Stimulated activated CD8-positive, alpha-beta memory T cell treated with anti-CD3 and anti-CD28 coated beads, Interleukin-2, amount 100 ng/mL, for 48 hours (primary cell): Measurements from ENCODE around the gene NIFK.
A peak's percentile ranks its signal among the peaks of the same experiment; 100 is the strongest.
"Not testable (repeated sequence)": the region's sequence is repeated elsewhere in the genome, so short reads cannot be mapped to it uniquely, and the experiment has no call there.

ENCODE experiments used
- DNase-seq, 2 donors: peaks; one replicate each; pipeline ENCODE4 v3.0.0-alpha.2; 2020; ENCODE audit warnings: low read depth in 2 of 2

NIFK gene

DNA sequence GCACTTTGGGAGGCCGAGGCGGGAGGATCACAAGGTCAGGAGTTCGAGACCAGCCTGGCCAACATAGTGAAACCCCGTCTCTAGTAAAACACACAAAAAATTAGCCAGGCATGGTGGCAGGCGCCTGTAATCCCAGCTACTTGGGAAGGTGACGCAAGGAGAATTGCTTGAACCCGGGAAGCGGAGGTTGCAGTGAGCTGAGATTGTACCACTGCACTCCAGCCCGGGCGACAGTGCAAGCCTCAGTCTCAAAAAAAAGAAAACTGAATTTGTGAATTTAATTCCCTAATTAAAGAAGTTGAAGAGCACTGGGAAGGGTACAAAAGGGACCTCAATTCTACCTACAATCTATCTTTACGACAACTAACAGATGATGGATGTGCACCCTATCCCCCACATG, 2.1 kb downstream of the NIFK start:
- DNase-seq: not testable (repeated sequence)

DNA sequence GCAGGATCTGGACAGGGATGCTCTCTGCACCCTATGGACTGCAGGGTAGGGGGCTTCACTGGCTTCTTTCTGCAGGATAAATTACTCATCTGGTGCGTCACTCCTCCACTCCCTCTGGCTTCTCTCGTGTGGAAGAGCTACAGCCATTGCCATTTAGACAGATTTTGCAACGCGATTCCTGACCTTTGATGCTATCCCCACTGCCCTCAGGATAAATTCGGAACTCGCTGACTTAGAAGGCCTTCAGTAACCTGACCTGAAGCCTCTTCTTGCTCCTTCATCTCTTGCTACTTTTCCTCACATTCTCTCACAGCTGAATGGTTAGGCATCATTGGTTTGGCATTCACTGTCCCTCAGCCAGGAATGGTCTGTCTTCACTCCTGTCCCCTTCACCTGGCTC, 5.3 kb downstream of the NIFK start:
- DNase-seq: no peak

DNA sequence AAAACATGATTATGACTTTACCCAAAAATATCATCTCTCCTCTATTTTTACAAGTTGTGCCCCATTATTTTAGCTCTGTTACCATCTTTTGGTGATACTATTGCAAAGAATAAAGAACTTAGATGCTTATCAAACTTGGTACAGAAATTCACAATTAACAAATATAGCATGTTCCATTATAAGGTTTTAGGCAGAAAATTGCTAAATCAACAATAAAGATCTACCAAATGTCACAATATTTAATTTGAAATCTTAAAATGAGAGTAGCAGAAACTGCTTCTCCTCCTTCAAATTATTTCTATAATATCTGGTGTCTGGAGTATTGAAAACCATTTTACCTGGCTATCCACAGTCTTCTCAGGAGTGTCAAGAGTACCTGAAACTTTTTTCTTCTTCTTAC, 8.7 kb downstream of the NIFK start:
- DNase-seq: no peak

DNA sequence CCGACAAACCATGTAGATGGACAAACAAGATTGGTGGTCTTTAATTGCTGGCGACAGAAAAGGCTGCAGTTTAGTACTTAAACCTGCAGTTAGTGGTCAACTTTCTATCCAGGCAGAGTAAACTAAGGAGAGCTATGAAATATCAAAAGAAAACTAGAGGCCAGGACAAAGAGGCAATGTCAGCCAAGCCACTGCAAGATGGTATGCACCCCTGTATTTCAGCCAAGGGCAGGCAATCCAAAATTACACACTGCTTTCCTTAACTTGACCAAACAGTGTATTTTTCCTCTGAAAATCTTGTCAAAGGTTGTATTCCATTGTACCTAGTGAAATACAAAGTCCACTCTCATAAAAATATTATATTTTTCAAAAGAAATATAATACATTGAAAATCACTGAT, 9.3 kb downstream of the NIFK start:
- no peak for DNase-seq

DNA sequence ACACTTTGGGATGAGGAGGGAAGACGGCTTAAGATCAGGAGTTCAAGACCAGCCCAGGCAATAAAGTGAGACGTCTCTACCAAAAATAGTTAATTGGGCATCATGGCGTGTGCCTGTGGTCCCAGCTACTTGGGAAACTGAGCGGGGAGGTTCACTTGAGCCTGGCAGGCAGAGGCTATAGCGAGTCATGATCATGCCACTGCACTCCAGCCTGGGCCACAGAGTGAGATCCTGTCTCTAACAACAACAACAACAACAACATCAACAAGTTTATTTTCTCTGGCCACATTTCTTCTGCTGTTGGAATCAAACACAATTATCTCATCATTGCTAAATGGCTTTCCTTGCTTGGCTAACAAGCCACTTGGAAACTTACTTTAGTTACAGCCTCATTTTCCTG, 13.4 kb downstream of the NIFK start:
- DNase-seq: no peak

DNA sequence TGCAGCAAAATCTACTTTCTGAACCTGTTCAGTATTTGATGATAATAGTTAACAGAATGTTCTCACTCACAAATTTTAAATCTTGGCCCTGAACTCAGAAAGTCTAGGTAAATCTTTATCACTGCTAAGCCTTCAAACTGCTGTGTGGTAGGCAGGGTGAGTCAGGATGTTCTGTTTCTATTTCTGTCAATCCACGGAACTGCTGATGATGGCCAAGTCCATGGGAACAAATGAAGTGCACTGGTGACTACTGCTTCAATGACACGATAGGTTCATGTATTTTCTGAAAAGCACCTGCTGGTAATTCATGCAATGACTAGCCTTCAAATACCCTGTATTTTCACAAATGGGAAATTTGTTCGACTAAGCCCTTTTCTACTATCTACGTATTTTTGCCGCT, 14.2 kb downstream of the NIFK start:
- DNase-seq: no peak

DNA sequence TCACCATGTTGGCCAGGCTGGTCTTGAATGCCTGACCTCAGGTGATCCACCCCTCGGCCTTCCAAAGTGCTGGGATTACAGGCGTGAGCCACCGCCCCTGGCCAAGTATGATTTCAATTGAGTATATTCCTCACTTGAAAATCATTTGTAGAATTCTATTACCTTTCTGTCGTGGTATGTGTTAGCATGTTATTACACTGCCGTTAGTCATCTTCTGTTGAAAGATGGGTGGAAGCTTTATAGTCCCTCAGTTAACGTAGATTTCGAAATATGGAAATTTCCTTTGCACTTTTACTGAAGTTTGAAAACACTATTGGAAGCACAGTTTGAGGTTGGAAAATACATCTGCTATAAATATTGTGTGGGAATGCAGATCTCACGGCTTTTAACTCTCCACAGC, 14.7 kb downstream of the NIFK start:
- DNase-seq: no peak

DNA sequence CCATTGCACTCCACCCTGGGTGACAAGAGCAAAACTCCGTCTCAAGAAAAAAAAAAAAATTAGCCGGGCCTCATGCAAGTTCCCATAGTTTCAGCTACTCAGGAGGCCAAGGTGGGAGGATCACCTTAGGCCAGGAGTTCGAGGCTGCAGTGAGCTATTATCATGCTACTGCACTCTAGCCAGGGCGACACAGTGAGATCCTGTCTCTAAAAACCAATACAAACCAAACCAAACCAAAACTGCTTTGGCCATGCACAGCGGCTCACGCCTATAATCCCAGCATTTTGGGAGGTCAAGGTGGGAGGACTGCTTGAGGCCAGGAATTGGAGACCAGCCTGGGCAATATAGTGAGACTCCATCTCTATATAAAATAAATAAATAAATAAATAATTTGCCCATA, 19.1 kb downstream of the NIFK start:
- no peak for DNase-seq

DNA sequence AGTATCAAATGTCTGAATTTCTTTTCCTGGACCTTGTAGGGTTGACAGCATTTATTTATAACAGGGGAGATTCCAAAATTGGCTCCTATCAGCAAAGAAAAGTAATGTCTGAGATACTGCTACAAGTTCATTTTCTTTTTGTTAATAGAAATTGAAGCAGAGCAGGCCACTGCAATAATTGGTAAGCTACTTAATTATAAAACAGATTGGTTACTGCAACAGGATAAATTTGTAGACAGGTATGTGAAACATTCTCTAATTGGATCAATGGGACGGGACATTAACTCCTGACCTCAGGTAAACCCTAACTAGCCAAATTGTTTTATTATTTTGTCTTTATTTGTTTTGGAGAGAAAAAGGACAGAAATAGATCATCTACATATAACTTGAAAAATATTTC, 20.5 kb downstream of the NIFK start:
- DNase-seq: no peak

DNA sequence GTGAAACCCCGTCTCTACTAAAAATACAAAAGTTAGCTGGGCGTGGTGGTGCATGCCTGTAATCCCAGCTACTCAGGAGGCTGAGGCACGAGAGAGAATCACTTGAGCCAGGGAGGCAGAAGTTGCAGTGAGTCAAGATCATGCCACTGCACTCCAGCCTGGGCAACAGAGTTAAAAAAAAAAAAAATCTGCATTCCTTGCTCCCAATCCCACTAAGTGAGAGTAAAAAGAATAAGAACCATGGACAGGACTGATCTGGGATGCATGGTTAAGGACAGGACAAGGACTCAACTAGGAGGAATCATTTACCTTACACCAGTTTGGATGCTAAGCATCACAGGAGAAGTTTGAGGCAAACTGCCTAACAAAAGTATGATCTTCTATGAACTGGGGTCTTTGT, 25.2 kb downstream of the NIFK start:
- DNase-seq: not testable (repeated sequence)

DNA sequence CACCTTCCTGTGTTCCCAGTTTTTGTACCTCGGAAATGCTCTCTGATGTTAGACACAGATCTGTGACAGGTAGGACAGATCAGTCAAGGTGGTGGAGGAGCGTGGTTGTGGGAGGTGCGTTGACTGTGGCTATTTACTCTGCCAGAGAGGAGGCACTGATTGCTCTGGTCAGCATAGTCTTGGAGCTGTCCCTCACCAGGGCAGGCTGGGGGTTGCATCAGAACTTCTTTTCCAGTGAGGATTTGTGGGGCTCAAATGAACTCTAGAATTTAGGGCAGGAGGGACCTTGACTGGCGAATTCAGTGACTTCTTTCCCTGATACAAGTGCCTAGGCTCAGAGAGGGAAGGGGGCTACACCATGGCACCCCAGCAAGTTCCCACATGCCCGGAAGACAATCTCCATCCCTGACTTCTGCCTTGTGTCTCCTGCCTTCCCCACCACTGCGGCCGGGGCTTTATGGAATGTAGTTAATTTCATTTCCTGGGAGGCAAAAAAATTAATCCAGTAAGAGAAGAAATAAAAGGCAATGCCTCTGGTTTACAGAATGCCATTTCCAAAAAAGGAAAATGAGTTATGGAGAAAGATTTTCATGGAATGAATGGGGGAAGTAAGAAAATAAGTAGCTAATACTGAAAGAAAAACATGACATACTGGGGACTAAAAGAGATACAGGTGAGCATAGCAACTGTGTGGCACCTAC, 26.1 kb downstream of the NIFK start:
- no peak for DNase-seq

DNA sequence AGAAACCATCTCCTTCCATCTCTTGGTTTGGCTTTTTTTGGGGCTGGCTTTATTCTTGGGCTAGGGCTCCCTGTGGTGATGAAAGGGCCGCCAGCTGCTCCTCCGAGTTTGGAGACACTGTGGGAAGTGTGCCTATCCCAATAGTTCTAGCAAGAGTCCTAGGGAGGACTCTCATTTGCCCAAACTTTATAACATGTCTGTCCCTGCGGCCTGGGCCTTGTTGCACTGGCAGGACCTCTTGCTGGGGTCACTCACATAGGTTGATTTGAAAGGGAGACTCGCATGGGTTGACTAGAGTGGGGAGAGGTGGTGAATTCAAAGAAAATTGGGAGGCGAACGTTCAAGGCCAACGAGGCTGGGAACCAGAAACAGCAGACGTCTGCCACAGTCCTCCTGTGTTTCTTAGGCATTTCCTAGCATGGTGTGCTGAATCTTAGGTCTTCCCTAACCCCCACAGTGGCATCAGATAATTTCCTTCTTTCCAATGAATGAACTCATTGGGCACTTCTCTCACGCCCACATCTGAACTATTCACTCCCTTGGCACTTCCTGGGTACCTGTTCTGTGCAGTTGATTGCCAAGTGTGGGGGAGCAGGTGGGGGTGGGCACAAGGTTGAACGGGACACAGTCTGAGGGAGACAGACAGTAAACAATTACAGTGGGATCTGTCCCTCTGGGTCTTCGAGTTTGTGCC, 26.8 kb downstream of the NIFK start:
- no peak for DNase-seq

DNA sequence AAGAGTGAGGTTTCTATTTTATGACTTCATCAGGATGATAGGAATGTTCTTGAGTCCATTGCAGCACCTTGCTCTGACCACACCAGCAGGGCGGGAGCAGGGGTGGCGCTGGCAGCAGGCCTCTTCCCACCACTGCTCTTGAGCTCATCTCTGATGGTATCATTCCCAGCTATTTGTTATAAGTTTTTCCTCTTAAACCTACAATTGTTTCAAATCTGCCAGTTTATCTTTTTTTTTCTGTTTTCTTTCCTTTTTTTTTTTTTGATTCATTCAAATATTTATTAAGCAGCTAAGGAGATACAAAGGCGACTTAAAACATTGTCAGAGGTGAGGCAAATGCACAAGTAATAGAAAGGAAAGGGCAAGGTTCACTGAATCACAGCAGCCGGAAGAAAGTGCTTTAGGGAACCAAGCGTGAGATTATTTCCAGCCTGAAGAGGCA, 28.7 kb downstream of the NIFK start:
- DNase-seq: no peak

DNA sequence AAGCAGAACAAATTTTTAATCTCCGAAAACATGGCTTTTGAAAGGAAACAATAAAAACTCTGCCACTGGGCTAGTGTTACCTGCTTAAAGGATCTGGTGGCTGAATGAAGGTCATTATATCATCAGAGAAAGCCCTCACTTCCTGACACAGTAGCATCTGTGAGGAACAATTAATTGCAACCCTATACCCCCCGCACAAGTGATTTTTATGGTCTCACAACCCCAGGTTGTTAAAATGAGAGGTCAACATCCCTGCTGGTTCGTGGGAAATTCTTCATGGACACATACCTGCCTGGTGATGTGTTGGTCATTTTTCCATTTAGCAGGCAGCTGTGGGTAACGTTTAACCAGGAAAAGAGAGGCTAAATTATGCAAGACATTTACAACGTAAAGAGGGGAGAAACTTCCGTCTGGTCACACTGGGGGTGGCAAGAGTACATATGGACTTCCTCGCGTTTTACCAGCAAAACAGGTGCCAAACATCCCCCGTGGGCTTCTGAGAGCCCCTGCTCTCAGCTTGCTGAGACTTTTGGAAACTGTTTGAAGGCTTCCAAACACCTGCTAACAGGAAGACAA, 29.2 kb downstream of the NIFK start:
- DNase-seq: no peak

DNA sequence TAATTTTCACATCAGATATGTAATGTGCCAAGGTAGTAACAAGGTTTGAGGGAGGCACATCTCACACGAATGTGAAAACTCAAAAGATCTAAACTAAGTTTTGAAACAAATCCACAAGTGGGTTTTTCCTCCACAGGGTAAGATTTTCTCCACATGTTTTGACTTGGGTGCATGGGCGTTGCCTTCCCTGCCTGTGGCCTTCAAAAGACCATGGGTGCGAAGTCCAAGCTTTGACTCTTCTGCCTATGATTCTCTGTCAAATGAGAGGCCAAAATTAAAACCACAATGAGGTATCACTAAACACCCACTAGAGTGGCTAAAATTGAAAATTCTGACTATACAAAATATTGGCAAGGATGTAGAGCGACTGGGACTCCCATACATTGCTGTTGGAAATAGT, 30.7 kb downstream of the NIFK start:
- DNase-seq: no peak

DNA sequence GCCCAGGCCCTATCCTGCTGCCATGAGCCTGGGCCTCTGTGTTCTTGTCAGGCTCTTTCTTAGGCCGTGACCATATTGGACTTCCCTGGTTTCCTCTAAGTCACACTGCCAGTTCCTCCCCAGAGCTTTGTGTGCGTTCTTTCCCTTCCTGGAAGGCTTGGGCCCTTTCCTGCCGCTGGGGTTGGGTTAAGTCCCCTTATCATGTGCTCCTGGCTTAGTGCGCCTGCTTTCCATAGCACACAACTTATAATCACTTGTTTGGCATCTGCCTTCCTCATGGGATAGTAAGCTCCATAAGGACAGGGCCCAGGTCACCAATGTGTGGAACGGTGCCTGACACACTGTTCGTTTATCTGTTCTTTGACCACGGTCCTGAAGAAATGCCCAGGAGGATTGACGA, 31.3 kb downstream of the NIFK start:
- no peak for DNase-seq

DNA sequence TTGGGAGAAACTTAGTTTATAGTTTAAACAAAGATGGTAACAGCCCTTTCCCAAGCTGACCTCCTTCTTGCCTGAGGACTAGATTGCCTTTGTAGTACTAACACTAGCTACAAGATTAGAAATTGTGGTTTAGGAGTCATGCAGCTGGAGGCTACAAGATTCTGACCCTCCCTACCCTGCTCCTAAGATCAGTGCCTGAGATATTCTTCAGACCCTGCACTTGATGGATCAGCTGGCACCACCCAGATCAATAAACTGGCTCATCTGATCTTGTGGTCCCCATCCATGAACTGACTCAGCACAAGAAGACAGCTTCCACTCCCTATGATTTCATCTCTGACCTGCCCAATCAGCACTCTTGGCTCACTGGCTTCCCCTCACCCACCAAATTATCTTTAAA, 34.9 kb downstream of the NIFK start:
- DNase-seq: not testable (repeated sequence)

DNA sequence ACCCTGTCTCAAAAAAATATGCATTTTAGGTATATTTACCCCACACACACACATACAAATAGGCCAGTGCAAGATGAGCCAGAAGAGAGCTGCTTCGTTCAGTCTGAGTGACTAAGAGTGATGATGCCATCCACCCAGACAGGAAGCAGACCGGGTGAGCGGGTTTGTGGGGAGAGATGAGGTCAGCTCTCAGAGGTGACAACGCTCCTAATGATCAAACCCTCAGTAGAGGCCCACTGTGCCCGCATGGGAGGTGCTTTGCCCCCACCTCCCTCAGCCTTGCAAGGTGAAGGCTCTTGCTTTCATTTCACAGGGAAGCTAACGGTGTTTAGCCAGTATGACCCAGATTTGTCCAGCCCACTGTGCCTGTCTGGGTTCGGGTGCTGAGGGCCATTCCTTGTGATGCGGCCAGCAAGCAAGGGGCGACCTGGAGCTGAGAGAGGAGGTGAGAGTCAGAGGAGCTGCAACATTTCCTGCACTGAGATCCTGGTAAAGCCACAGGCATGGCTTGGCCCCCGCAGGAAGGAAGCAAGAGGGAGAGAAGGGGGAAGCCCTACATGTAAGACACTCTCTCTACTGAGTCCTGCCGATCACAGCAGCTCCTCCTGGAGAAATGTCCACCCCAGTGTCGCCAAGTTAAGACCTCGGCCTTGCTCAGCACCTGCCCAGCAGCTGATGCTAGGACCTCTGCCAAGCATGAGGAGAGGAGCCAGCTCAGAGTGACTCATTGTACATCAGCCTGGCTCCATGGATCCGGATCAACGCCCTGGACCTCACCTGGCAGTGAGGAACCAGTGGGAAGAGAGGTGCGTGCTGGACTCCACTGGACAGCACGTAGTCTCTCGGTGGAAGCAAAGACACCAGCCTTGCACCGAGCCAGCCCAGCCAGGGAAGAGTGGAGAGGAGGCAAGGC, 37.0 kb downstream of the NIFK start:
- peak; percentile 76 for DNase-seq

DNA sequence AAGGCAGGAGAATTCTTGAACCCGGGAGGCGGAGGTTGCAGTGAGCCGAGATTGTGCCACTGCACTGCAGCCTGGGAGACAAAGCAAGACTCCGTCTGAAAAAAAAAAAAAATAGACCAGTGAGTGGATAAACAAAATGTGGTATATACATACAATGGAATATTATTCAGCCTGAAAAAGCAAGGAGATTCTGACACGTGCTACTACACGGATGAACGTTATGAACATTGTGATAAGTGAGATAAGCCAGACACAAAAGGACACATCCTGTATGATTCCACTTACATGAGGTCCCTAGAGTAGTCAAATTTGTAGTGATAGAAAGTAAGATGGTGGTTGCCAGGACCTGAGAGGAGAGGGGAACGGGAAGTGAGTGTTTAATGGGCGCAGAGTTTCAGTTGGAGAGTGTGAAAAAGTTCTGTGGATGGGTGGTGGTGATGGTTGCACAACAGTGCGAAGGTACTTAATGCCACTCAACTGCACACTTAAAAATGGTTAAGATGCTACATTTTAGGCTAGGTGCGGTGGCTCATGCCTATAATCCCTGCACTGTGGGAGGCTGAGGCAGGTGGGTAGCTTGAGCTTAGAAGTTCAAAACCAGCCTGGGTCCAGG, 38.3 kb downstream of the NIFK start:
- no peak for DNase-seq

DNA sequence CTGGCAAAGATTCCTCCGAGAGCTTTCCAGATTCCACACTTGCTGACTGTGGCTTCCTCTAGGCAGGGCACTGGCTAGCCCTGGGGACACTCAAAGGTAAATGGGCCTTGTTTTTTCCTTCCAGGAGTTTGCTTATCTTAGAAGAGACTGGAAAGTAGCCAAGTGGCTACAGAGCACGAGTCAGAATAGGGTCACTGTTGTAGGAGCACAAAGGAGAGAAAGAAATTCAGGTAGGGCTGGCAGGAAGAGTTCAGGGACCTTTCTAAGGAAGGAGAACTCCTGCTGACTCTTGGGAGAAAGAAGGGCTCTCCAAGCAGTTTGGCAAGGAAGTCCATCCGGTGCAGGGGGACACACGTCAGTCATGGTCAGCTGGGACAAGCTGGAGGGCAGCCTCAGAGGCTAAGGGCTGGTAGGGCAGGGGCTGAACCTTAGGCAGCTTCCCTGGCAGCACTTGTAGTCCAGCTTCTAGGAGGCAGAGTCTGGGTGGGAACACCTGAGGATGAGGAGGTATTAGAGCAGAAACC, 39.5 kb downstream of the NIFK start:
- DNase-seq: no peak

DNA sequence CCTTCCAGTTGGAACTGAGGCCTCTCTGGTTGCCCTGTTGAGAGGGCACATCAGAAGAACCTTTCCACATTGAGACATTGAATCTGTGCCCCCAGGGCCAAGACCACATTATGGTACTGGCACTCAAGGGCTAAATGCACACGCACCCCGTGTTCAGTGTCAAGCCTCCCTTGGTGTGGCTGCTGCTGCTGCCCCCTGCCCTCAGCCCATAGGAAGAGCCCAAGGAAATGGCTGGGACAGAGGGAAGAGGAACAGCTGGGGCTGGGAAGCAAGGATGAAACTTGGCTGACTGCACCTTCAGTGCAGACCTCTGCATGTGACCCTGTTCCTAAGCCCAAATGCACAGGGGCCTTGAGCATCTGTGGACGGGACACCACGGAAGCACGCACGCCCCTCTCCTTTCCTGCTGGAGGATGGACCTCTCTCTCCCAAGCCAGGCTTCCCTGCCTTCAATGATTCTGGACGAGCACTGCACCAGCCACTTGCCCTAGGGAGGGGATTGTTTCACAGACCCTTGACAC, 40.2 kb downstream of the NIFK start:
- no peak for DNase-seq

DNA sequence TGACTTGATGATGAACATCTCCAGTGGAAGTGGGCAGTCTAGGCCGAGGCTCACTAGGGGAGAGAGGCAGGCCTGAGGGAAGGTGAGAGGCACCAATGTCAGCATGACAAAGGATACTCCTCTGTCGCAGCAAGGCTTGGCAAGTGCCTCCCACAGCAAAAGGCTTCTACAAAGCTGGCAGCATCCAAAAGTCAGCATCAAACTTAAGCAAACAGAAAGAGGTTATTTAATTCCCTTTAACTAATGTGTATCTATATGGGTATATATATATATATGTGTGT, 41.6 kb downstream of the NIFK start:
- DNase-seq: no peak
